ENCODE results near the gene PUS1.
A peak's percentile ranks its signal among the peaks of the same experiment; 100 is the strongest.

Gene PUS1

GRCh38 chr12:131943389-131943788 is 14.3 kb downstream of the PUS1 start:
- Mint-ChIP-seq H3K27ac (no peak overlapping the region), H3K36me3 (ENCODE audit: low read depth) (peaks cover 23% of the 10 kb centered on the region), H3K27me3 (ENCODE audit: low read depth) (no peaks in the 10 kb centered on the region), H3K4me1 (no peaks in the 10 kb centered on the region), H3K9me3 (no peaks in the 10 kb centered on the region), H3K4me3 (no peak overlapping the region)
- TF ChIP-seq CTCF (IDR thresholded peaks at IDR 0.05; ENCODE audit: unreplicated experiment in 3 of 3), result no peak

- no peak overlapping the region for H3K4me3 Mint-ChIP-seq
- H3K36me3 Mint-ChIP-seq (ENCODE audit: low read depth), result peaks cover 23% of the 10 kb centered on the region
- H3K9me3 Mint-ChIP-seq, result no peaks in the 10 kb centered on the region
- H3K27me3 Mint-ChIP-seq (ENCODE audit: low read depth), result no peaks in the 10 kb centered on the region
- no peaks in the 10 kb centered on the region for H3K4me1 Mint-ChIP-seq
- no peak for TF ChIP-seq CTCF (IDR thresholded peaks at IDR 0.05; ENCODE audit: unreplicated experiment in 3 of 3)
- H3K27ac Mint-ChIP-seq, result no peak overlapping the region
Observed at GRCh38 chr12:131943876-131944275, 14.8 kb downstream of the PUS1 start.

GRCh38 chr12:131944601-131945251 is 15.7 kb downstream of the PUS1 start:
- no peak for TF ChIP-seq CTCF (IDR thresholded peaks at IDR 0.05; ENCODE audit: unreplicated experiment in 3 of 3)
- no peaks in the 10 kb centered on the region for H3K9me3 Mint-ChIP-seq

GRCh38 chr12:131946757-131947156 is 17.7 kb downstream of the PUS1 start:
- Mint-ChIP-seq H3K27ac (no peak overlapping the region), H3K4me1 (no peaks in the 10 kb centered on the region), H3K36me3 (ENCODE audit: low read depth) (peaks cover 10% of the 10 kb centered on the region), H3K27me3 (ENCODE audit: low read depth) (no peaks in the 10 kb centered on the region), H3K4me3 (no peak overlapping the region), H3K9me3 (no peaks in the 10 kb centered on the region)
- no peak for TF ChIP-seq CTCF (IDR thresholded peaks at IDR 0.05; ENCODE audit: unreplicated experiment in 3 of 3)

More at GRCh38 chr12:131944601-131945251, 15.7 kb downstream of the PUS1 start:
- Mint-ChIP-seq H3K27me3 (ENCODE audit: low read depth) (no peaks in the 10 kb centered on the region), H3K4me1 (no peaks in the 10 kb centered on the region), H3K36me3 (ENCODE audit: low read depth) (peaks cover 21% of the 10 kb centered on the region), H3K4me3 (peak overlapping the region in 1 of 3 experiments; percentile 56), H3K27ac (no peak overlapping the region)

- peak overlapping the region in 2 of 3 experiments; percentile 3 to 64 for H3K4me3 Mint-ChIP-seq
- peaks cover 10% of the 10 kb centered on the region for H3K36me3 Mint-ChIP-seq (ENCODE audit: low read depth)
- TF ChIP-seq CTCF (IDR thresholded peaks at IDR 0.05; ENCODE audit: unreplicated experiment in 3 of 3), result no peak
- no peaks in the 10 kb centered on the region for H3K9me3 Mint-ChIP-seq
- peak overlapping the region; percentile 5 to 13 (median 12) for H3K27ac Mint-ChIP-seq
- peaks cover 1% of the 10 kb centered on the region for H3K4me1 Mint-ChIP-seq
- no peaks in the 10 kb centered on the region for H3K27me3 Mint-ChIP-seq (ENCODE audit: low read depth)
Observed at GRCh38 chr12:131947482-131948027, 18.5 kb downstream of the PUS1 start.

Data from nephron (organoid).